ENCODE measurements around the gene ADARB2. TPM values are rescaled to one million over a fixed set of nuclear protein-coding genes. Genes with fewer than 3 reads are reported as not detected.
A peak's percentile ranks its signal among the peaks of the same experiment; 100 is the strongest.

ADARB2 gene
- total RNA-seq, 4 donors from 2014 or later: 2.0 to 9.9 (median 5.1) TPM

GRCh38 chr10:1706256-1706655 is 31.1 kb downstream of the ADARB2 start:
- no peak for TF ChIP-seq POLR2A (IDR thresholded peaks at IDR 0.05)
- TF ChIP-seq CTCF (IDR thresholded peaks at IDR 0.05): no peak
- Histone ChIP-seq H3K27ac (no peak overlapping the region), H3K4me1 (no peaks in the 10 kb centered on the region), H3K4me3 (no peak overlapping the region), H3K36me3 (no peaks in the 10 kb centered on the region), H3K27me3 (no peaks in the 10 kb centered on the region), H3K9me3 (no peaks in the 10 kb centered on the region)
- DNase-seq: no peak

- H3K36me3 ChIP-seq: no peaks in the 10 kb centered on the region
- no peak overlapping the region for H3K4me3 ChIP-seq
Measured at GRCh38 chr10:1698185-1698584, 39.1 kb downstream of the ADARB2 start.

GRCh38 chr10:1696106-1696505 is 41.2 kb downstream of the ADARB2 start:
- no peaks in the 10 kb centered on the region for H3K9me3 ChIP-seq
- no peak overlapping the region for H3K4me3 ChIP-seq
- H3K27ac ChIP-seq: no peak overlapping the region
- DNase-seq: no peak
- TF ChIP-seq POLR2A (IDR thresholded peaks at IDR 0.05): no peak
- no peak for TF ChIP-seq CTCF (IDR thresholded peaks at IDR 0.05)
- H3K4me1 ChIP-seq: no peaks in the 10 kb centered on the region
- no peaks in the 10 kb centered on the region for H3K27me3 ChIP-seq
- no peaks in the 10 kb centered on the region for H3K36me3 ChIP-seq

More at GRCh38 chr10:1698185-1698584, 39.1 kb downstream of the ADARB2 start:
- H3K27me3 ChIP-seq: no peaks in the 10 kb centered on the region
- H3K9me3 ChIP-seq: no peaks in the 10 kb centered on the region
- H3K4me1 ChIP-seq: no peaks in the 10 kb centered on the region
- DNase-seq: no peak
- no peak overlapping the region for H3K27ac ChIP-seq
- TF ChIP-seq CTCF (IDR thresholded peaks at IDR 0.05): no peak
- TF ChIP-seq POLR2A (IDR thresholded peaks at IDR 0.05): no peak

- TF ChIP-seq POLR2A (IDR thresholded peaks at IDR 0.05) (no peak), CTCF (IDR thresholded peaks at IDR 0.05) (no peak)
- DNase-seq: no peak
- no peaks in the 10 kb centered on the region for H3K4me1 ChIP-seq
- no peak overlapping the region for H3K27ac ChIP-seq
- no peaks in the 10 kb centered on the region for H3K36me3 ChIP-seq
- H3K9me3 ChIP-seq: no peaks in the 10 kb centered on the region
- H3K4me3 ChIP-seq: no peak overlapping the region
- H3K27me3 ChIP-seq: no peaks in the 10 kb centered on the region
Measured at GRCh38 chr10:1690086-1690485, 47.2 kb downstream of the ADARB2 start.

GRCh38 chr10:1688531-1688930 is 48.8 kb downstream of the ADARB2 start:
- no peaks in the 10 kb centered on the region for H3K9me3 ChIP-seq
- H3K36me3 ChIP-seq: no peaks in the 10 kb centered on the region
- no peaks in the 10 kb centered on the region for H3K4me1 ChIP-seq
- no peak overlapping the region for H3K4me3 ChIP-seq
- H3K27ac ChIP-seq: no peak overlapping the region
- DNase-seq: no peak
- no peaks in the 10 kb centered on the region for H3K27me3 ChIP-seq
- TF ChIP-seq POLR2A (IDR thresholded peaks at IDR 0.05) (no peak), CTCF (IDR thresholded peaks at IDR 0.05) (no peak)

- no peak for TF ChIP-seq POLR2A (IDR thresholded peaks at IDR 0.05)
- DNase-seq: peak in 1 of 3 donors; percentile 27
- no peak overlapping the region for H3K4me3 ChIP-seq
- no peaks in the 10 kb centered on the region for H3K36me3 ChIP-seq
- H3K4me1 ChIP-seq: no peaks in the 10 kb centered on the region
- H3K27me3 ChIP-seq: no peaks in the 10 kb centered on the region
- H3K9me3 ChIP-seq: no peaks in the 10 kb centered on the region
- H3K27ac ChIP-seq: no peak overlapping the region
Measured at GRCh38 chr10:1687623-1688150, 49.6 kb downstream of the ADARB2 start.

All from Peyer's patch (tissue), 4 donors.